Measurements from ENCODE around the gene TRPC4AP. TPM values are rescaled to one million over a fixed set of nuclear protein-coding genes. Genes with fewer than 3 reads are reported as not detected.

Gene TRPC4AP
- total RNA-seq = 10 to 100 TPM; 72.3 to 79.0 (median 74.4) TPM
- total RNA-seq (2013) = 40.5 TPM

GRCh38 chr20:35092524-35093266, at the start of gene TRPC4AP:
TSS of gene TRPC4AP (minus strand) at chr20:35092807. CDS start at chr20:35092781, 26 bp downstream.
- peak; percentile 87 to 95 for DNase-seq
- intact Hi-C loops (cut with micrococcal nuclease) = loop anchor here (2.0 kb wide), 1 partner anchor 52 kb away; no protein-coding TSS in a partner anchor
- Mint-ChIP-seq H3K4me1 (peaks cover 37 to 41% of the 10 kb centered on the region in 2 donors), H3K9me3 (no peaks in the 10 kb centered on the region), H3K27me3 (ENCODE audit: low read depth in 2 of 2) (no peaks in the 10 kb centered on the region), H3K4me3 (peak within 1 kb of the TSS; percentile 96), H3K27ac (peak within 1 kb of the TSS; percentile 82 to 89), H3K36me3 (no peaks in the 10 kb centered on the region)
- Histone ChIP-seq H3K4me1 (ENCODE audit: control insufficient read depth, insufficient read depth, low read length) (peaks cover 24% of the 10 kb centered on the region), H3K36me3 (ENCODE audit: control insufficient read depth, insufficient read depth, low read length) (peaks cover 5% of the 10 kb centered on the region), H3K27me3 (ENCODE audit: control insufficient read depth, insufficient read depth, low read length) (no peaks in the 10 kb centered on the region), H3K4me3 (ENCODE audit: low read length) (peak within 1 kb of the TSS; percentile 95), H3K27ac (ENCODE audit: low read length) (peak within 1 kb of the TSS; percentile 75), H3K9me3 (ENCODE audit: control insufficient read depth, insufficient read depth, low read length) (no peaks in the 10 kb centered on the region)
- peak; percentile 94 to 99 (median 96) for ATAC-seq
- TF ChIP-seq CTCF (IDR thresholded peaks at IDR 0.05) = peak; percentile 95
- WGBS (ENCODE audit: insufficient coverage) = 2% methylated on average over 69 of the region's 69 CpGs

- peaks cover 73% of the 10 kb centered on the region for H3K36me3 ChIP-seq (ENCODE audit: control insufficient read depth, insufficient read depth, low read length)
- WGBS (ENCODE audit: insufficient coverage) = 84% methylated on average over 9 of the region's 11 CpGs
- ATAC-seq (no peak), DNase-seq (no peak)
- no peak overlapping the region for H3K4me3 ChIP-seq (ENCODE audit: low read length)
- peak overlapping the region in 1 of 2 donors; percentile 45 for H3K27ac Mint-ChIP-seq
- no peaks in the 10 kb centered on the region for H3K9me3 ChIP-seq (ENCODE audit: control insufficient read depth, insufficient read depth, low read length)
- H3K36me3 Mint-ChIP-seq = peaks cover 16% of the 10 kb centered on the region
- intact Hi-C loops (cut with micrococcal nuclease) = no loop called here
- H3K4me1 ChIP-seq (ENCODE audit: control insufficient read depth, insufficient read depth, low read length) = no peaks in the 10 kb centered on the region
- no peak overlapping the region for H3K27ac ChIP-seq (ENCODE audit: low read length)
- H3K4me3 Mint-ChIP-seq = no peak overlapping the region
- H3K27me3 ChIP-seq (ENCODE audit: control insufficient read depth, insufficient read depth, low read length) = no peaks in the 10 kb centered on the region
- no peak for TF ChIP-seq CTCF (IDR thresholded peaks at IDR 0.05)
- no peaks in the 10 kb centered on the region for H3K27me3 Mint-ChIP-seq (ENCODE audit: low read depth in 2 of 2)
- peaks cover 6% of the 10 kb centered on the region in 2 donors for H3K4me1 Mint-ChIP-seq
- no peaks in the 10 kb centered on the region for H3K9me3 Mint-ChIP-seq
These were observed 43.4 kb upstream of the TRPC4AP start for GRCh38 chr20:35135867-35136586.

GRCh38 chr20:35134880-35135279, 42.3 kb upstream of the TRPC4AP start:
- H3K4me1 ChIP-seq (ENCODE audit: control insufficient read depth, insufficient read depth, low read length) = no peaks in the 10 kb centered on the region
- 97% methylated on average over 6 of the region's 6 CpGs for WGBS (ENCODE audit: insufficient coverage)
- peaks cover 9% of the 10 kb centered on the region for H3K36me3 Mint-ChIP-seq
- no peaks in the 10 kb centered on the region for H3K9me3 ChIP-seq (ENCODE audit: control insufficient read depth, insufficient read depth, low read length)
- no peaks in the 10 kb centered on the region for H3K27me3 ChIP-seq (ENCODE audit: control insufficient read depth, insufficient read depth, low read length)
- H3K27ac ChIP-seq (ENCODE audit: low read length) = no peak overlapping the region
- no peak overlapping the region for H3K27ac Mint-ChIP-seq
- TF ChIP-seq CTCF (IDR thresholded peaks at IDR 0.05) = no peak
- H3K27me3 Mint-ChIP-seq (ENCODE audit: low read depth in 2 of 2) = no peaks in the 10 kb centered on the region
- intact Hi-C loops (cut with micrococcal nuclease) = no loop called here
- no peaks in the 10 kb centered on the region for H3K9me3 Mint-ChIP-seq
- no peak overlapping the region for H3K4me3 ChIP-seq (ENCODE audit: low read length)
- DNase-seq (no peak), ATAC-seq (no peak)
- no peaks in the 10 kb centered on the region for H3K4me1 Mint-ChIP-seq
- peaks cover 76% of the 10 kb centered on the region for H3K36me3 ChIP-seq (ENCODE audit: control insufficient read depth, insufficient read depth, low read length)
- H3K4me3 Mint-ChIP-seq = no peak overlapping the region
